Chondrocyte (in vitro differentiated cells): ENCODE results near the gene TUBB4A. TPM values are rescaled to one million over a fixed set of nuclear protein-coding genes. Genes with fewer than 3 reads are reported as not detected.

Experiments
- DNase-seq: peaks from one replicate; pipeline ENCODE4 v3.0.0; 2021; ENCODE audit warnings: mixed read lengths, low spot score
- H3K27ac Mint-ChIP-seq: one replicate; pipeline ENCODE4 v1.8.0; 2021; ENCODE audit warnings: mild to moderate bottlenecking, moderate library complexity, mixed read lengths; ENCODE audit not compliant: unreplicated experiment
- H3K27me3 Mint-ChIP-seq: 2 replicates; pipeline ENCODE4 v1.8.0; 2021; ENCODE audit warnings: low read depth, mixed read lengths
- H3K36me3 Mint-ChIP-seq: 2 replicates; pipeline ENCODE4 v1.8.0; 2021; ENCODE audit warnings: low read depth, mixed read lengths
- H3K4me1 Mint-ChIP-seq: 2 replicates; pipeline ENCODE4 v1.8.0; 2021; ENCODE audit warnings: low read depth, mild to moderate bottlenecking, mixed read lengths
- H3K4me3 Mint-ChIP-seq: one replicate; pipeline ENCODE4 v1.8.0; 2021; ENCODE audit warnings: mild to moderate bottlenecking, moderate library complexity, mixed read lengths; ENCODE audit not compliant: unreplicated experiment
- H3K9me3 Mint-ChIP-seq: 2 replicates; pipeline ENCODE4 v1.8.0; 2021; ENCODE audit warnings: low read depth, mixed read lengths
- CTCF ChIP-seq: fragments of 200-600 bp; sonication (generic); IDR thresholded peaks from 2 replicates; pipeline ENCODE4 v1.5.0; 2021; ENCODE audit warnings: antibody characterized with exemption, mild to moderate bottlenecking, moderate library complexity
- total RNA-seq: library from RNA; stranded (reverse); gene quantifications from 3 replicates; pipeline ENCODE4 v1.2.1, GENCODE V29; 2021

Gene TUBB4A
- total RNA-seq, 1 donor from 2014 or later, result 0.70 TPM

DNA sequence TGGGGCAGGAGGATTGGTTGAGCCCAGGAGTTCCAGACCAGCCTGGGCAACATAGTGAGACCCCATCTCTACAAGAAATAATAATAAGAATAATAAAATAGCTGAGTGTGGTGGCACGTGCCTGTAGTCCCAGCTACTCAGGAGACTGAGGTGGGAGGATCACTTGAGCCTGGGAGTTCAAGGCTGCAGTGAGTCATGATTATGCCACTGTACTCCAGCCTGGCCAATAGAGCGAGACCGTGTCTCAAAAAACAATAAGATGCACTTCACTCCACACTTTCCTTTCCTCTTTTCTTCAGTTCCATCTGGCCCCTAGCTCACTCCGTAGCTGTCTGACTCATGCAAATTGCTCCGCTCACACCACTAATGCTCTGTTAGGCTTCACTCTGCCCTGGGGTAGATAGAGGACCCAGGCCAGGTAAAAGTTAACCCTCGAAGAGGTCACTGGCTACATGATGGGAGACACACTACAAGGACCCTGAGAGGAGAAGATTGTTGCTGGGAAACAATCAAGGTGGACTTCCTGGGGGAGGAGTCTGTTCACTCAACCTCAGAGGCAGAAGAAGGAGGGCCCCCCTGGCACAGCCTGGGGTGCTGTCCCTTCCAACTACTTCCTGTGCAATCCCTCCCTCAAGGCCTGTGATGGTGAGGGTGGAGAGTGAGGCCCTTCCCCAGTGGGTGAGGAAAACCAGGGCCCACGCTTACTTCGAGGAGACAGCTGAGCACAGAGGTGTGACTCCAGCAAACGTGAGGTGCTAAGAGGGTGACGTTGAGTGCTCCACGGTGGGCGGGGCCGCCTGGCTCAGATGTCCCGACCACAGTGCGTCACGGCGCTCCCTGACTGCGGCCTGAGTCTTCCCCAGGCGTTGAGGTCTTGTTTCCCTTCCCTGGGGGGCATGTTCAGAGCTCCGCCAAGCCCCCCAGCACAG is 19.9 kb upstream of the TUBB4A start:
- no peaks in the 10 kb centered on the region for H3K9me3 Mint-ChIP-seq
- H3K27ac Mint-ChIP-seq, result no peak overlapping the region
- no peak for DNase-seq
- H3K27me3 Mint-ChIP-seq, result no peaks in the 10 kb centered on the region
- peaks cover 18% of the 10 kb centered on the region for H3K4me1 Mint-ChIP-seq
- H3K36me3 Mint-ChIP-seq, result no peaks in the 10 kb centered on the region
- TF ChIP-seq CTCF, result no peak
- H3K4me3 Mint-ChIP-seq, result no peak overlapping the region

GRCh38 chr19:6519289-6519688 is 17.2 kb upstream of the TUBB4A start:
- Mint-ChIP-seq H3K27me3 (no peaks in the 10 kb centered on the region), H3K4me1 (peaks cover 26% of the 10 kb centered on the region), H3K9me3 (no peaks in the 10 kb centered on the region), H3K27ac (peak overlapping the region; percentile 18), H3K36me3 (no peaks in the 10 kb centered on the region), H3K4me3 (no peak overlapping the region)
- no peak for TF ChIP-seq CTCF
- DNase-seq, result no peak

DNA sequence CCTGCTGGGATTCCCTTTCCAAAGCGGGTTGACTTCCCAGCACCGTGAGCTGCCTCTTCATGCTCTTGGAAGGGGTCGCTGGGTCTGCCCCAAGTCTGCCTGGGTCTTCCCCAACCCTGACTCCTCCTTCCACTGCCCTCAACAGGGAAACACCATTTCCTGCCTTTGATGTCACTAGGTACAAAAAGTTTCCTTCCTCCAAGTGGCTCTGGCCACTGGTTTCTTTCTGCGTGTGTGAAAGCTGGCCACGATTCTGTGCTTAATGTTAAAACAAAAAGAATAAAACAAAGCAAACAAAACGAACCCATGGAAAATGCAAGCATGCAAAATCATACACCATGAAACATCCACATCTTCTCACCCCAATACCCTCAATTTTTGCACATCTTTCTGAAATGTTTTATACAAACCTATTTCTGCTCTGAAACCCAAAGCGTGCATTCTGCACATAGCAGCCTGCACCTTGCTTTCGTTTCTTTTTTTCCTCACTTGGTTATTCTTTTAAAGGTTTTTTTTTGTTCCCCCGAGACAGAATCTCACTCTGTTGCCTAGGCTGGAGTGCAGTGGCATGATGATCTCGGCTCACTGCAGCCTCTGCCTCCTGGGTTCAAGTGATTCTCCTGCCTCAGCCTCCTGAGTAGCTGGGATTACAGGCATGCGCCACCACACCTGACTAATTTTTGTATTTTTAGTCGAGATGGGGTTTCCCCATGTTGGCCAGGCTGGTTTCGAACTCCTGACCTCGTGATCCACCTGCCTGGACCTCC is 16.2 kb upstream of the TUBB4A start:
- H3K36me3 Mint-ChIP-seq, result no peaks in the 10 kb centered on the region
- DNase-seq, result no peak
- H3K4me3 Mint-ChIP-seq, result no peak overlapping the region
- no peak for TF ChIP-seq CTCF
- no peaks in the 10 kb centered on the region for H3K27me3 Mint-ChIP-seq
- no peak overlapping the region for H3K27ac Mint-ChIP-seq
- H3K4me1 Mint-ChIP-seq, result peaks cover 26% of the 10 kb centered on the region
- no peaks in the 10 kb centered on the region for H3K9me3 Mint-ChIP-seq

GRCh38 chr19:6516659-6517291 is 14.7 kb upstream of the TUBB4A start:
- Mint-ChIP-seq H3K36me3 (no peaks in the 10 kb centered on the region), H3K27me3 (no peaks in the 10 kb centered on the region), H3K4me1 (peaks cover 26% of the 10 kb centered on the region), H3K4me3 (peak overlapping the region; percentile 95), H3K9me3 (no peaks in the 10 kb centered on the region), H3K27ac (peak overlapping the region; percentile 98)
- peak; percentile 99 for TF ChIP-seq CTCF
- peak; percentile 96 for DNase-seq
